RWPE2 (cell line): ENCODE results near the gene AGRN.
A peak's percentile ranks its signal among the peaks of the same experiment; 100 is the strongest.

Experiments used
- ATAC-seq: fragments of 200-7000 bp; cut with Tn5 transposase; 3 replicates; pipeline ENCODE4 v1.9.1; 2021; ENCODE audit warnings: low read depth
- DNase-seq: peaks from one replicate; pipeline ENCODE4 v3.0.0-alpha.2; 2020; ENCODE audit warnings: low spot score
- H3K27ac ChIP-seq: fragments of 450-650 bp; 2 replicates; pipeline ENCODE4 v1.5.1; 2017; ENCODE audit warnings: mild to moderate bottlenecking; ENCODE audit not compliant: poor library complexity, severe bottlenecking
- H3K27me3 ChIP-seq: fragments of 250-450 bp; sonication (Bioruptor Pico); 2 replicates; pipeline ENCODE4 v1.5.1; 2021; ENCODE audit warnings: mild to moderate bottlenecking, moderate library complexity; ENCODE audit not compliant: insufficient read depth, poor library complexity, severe bottlenecking
- H3K36me3 ChIP-seq: fragments of 250-450 bp; sonication (Bioruptor Pico); 2 replicates; pipeline ENCODE4 v1.5.1; 2020; ENCODE audit warnings: low read depth, mild to moderate bottlenecking, moderate library complexity
- H3K4me1 ChIP-seq: fragments of 250-450 bp; sonication (Bioruptor Pico); 2 replicates; pipeline ENCODE4 v1.5.1; 2021; ENCODE audit warnings: mild to moderate bottlenecking, moderate library complexity; ENCODE audit not compliant: insufficient read depth, poor library complexity, severe bottlenecking
- H3K4me3 ChIP-seq: fragments of 250-450 bp; sonication (Bioruptor Pico); 2 replicates; pipeline ENCODE4 v1.5.1; 2021; ENCODE audit warnings: mild to moderate bottlenecking, moderate library complexity; ENCODE audit not compliant: severe bottlenecking
- H3K9me3 ChIP-seq: fragments of 250-450 bp; sonication (Bioruptor Pico); 2 replicates; pipeline ENCODE4 v1.5.1; 2021; ENCODE audit warnings: mild to moderate bottlenecking, moderate library complexity; ENCODE audit not compliant: severe bottlenecking
- TF ChIP-seq, protein P1 (sequence below): fragments of 450-650 bp; IDR thresholded peaks from one replicate; pipeline ENCODE4 v1.5.1; 2017; ENCODE audit warnings: mild to moderate bottlenecking, moderate library complexity; ENCODE audit not compliant: poor library complexity, severe bottlenecking

Gene AGRN

GRCh38 chr1:1082239-1082775 lies 62.4 kb downstream of the AGRN start:
- Histone ChIP-seq H3K4me1 (peaks cover 9% of the 10 kb centered on the region), H3K36me3 (no peaks in the 10 kb centered on the region)
- no peak for DNase-seq

DNA sequence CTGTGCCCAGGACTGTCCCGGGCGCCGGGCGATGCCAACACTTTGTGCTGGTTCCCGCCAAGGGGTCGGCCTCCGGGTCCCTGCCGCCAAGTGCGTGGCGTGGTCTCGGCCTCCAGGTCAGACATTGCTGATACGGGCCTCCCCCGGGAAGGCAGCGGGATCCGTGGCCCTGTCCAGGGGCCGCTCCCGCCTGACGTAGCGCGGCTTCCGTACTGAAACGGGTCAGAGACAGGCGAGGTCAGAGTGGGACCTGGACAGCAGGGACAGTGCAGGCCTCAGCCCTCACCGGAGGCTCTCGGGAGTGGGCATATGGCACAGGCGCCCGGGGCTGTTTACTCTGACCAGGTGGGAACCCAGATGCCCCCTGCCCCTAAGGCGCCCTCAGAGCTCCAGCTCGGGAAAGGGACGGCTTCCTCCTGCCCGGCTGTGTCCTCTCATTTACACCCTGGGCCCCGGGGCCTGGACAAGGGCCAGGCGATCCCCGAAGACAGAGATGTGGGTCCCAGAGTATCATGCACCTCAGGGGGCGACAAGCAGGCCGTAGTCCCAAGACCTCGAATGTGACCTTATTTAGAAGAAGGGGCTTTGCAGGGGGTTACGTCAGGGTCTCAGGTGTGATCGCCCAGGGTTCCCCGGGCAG lies 63.0 kb downstream of the AGRN start:
- Histone ChIP-seq H3K4me1 (peaks cover 9% of the 10 kb centered on the region), H3K27me3 (no peaks in the 10 kb centered on the region), H3K9me3 (no peaks in the 10 kb centered on the region), H3K36me3 (no peaks in the 10 kb centered on the region), H3K27ac (no peak overlapping the region), H3K4me3 (no peak overlapping the region)
- peak; percentile 73 for DNase-seq
- TF ChIP-seq, protein P1, sequence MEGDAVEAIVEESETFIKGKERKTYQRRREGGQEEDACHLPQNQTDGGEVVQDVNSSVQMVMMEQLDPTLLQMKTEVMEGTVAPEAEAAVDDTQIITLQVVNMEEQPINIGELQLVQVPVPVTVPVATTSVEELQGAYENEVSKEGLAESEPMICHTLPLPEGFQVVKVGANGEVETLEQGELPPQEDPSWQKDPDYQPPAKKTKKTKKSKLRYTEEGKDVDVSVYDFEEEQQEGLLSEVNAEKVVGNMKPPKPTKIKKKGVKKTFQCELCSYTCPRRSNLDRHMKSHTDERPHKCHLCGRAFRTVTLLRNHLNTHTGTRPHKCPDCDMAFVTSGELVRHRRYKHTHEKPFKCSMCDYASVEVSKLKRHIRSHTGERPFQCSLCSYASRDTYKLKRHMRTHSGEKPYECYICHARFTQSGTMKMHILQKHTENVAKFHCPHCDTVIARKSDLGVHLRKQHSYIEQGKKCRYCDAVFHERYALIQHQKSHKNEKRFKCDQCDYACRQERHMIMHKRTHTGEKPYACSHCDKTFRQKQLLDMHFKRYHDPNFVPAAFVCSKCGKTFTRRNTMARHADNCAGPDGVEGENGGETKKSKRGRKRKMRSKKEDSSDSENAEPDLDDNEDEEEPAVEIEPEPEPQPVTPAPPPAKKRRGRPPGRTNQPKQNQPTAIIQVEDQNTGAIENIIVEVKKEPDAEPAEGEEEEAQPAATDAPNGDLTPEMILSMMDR, result no peak
- no peak for ATAC-seq

More at GRCh38 chr1:1082239-1082775, 62.4 kb downstream of the AGRN start:
- H3K27me3 ChIP-seq, result no peaks in the 10 kb centered on the region
- no peak overlapping the region for H3K27ac ChIP-seq
- H3K9me3 ChIP-seq, result no peaks in the 10 kb centered on the region
- H3K4me3 ChIP-seq, result no peak overlapping the region
- TF ChIP-seq, protein P1, result no peak
- ATAC-seq, result no peak

DNA sequence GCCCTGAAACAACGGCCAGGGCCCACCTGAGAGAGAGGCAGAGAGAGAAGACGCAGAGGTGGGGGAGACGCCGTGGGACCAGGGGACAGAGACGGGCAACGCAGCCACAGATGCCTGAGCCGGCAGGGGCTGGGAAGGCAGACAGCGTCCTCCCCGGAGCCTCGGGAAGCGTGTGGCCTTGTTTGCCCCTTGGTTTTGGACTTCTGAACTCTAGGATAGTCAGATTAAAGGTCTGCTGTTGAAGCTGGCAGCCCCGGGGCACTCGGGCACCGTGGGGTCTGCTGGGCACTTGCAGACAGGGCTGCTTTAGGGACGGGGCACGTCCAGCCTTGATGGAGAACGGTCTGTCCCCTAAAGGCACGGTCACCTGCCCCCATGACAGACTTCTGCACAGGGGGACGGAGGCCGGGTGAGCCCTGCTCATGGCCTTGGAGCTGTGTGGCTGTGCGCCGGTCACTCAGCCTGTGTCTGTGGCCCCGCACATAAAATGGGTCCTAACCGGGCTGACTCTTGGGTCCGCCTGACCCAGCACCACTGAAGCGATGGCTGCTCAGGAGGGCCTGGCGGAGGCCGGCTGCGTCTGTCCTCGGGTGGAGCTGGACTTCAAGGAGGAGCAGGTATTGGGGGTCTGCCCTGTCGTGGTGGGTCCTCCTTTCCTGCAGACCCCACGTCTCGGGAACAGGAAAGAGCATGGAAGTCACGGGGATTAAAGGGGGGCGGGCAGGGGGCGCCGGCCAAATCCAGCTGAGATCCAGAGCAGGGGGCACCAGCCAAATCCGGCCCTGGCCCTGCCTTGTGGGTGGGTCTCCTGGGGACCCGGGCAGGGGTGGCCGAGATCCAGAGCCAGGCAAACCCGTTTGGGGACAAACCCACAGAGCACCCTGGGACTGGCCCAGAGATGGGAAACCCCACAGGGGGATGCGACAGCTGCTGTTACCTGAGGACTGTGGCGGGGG lies 63.8 kb downstream of the AGRN start:
- H3K9me3 ChIP-seq, result no peaks in the 10 kb centered on the region
- DNase-seq (peak; percentile 68), ATAC-seq (no peak)
- H3K36me3 ChIP-seq, result no peaks in the 10 kb centered on the region
- peaks cover 9% of the 10 kb centered on the region for H3K4me1 ChIP-seq
- TF ChIP-seq, protein P1, result no peak
- H3K27me3 ChIP-seq, result no peaks in the 10 kb centered on the region
- no peak overlapping the region for H3K4me3 ChIP-seq
- H3K27ac ChIP-seq, result no peak overlapping the region

- ATAC-seq (no peak), DNase-seq (peak; percentile 66)
- Histone ChIP-seq H3K27me3 (no peaks in the 10 kb centered on the region), H3K4me1 (peaks cover 8% of the 10 kb centered on the region), H3K4me3 (no peak overlapping the region), H3K27ac (no peak overlapping the region), H3K9me3 (no peaks in the 10 kb centered on the region), H3K36me3 (no peaks in the 10 kb centered on the region)
- TF ChIP-seq, protein P1, result no peak
These were observed 64.7 kb downstream of the AGRN start for GRCh38 chr1:1084372-1085170.
